OCI-LY1 (cell line): Measurements from ENCODE around the gene TMEM175.

Experiments
- EZH2 ChIP-seq: fragments of 200-600 bp; sonication (generic), shearing (Covaris generic); IDR thresholded peaks from 2 replicates; pipeline ENCODE4 v1.8.0; 2017; ENCODE audit warnings: borderline replicate concordance, mixed run types, mild to moderate bottlenecking, antibody characterized with exemption, low read length, moderate library complexity, mixed read lengths
- TF ChIP-seq, protein P1 (sequence below): fragments of 200-600 bp; sonication (generic), shearing (Covaris generic); IDR thresholded peaks from 2 replicates; pipeline ENCODE4 v1.5.1; 2017; ENCODE audit warnings: mild to moderate bottlenecking, antibody characterized with exemption, low read length, moderate library complexity, mixed read lengths

DNA sequence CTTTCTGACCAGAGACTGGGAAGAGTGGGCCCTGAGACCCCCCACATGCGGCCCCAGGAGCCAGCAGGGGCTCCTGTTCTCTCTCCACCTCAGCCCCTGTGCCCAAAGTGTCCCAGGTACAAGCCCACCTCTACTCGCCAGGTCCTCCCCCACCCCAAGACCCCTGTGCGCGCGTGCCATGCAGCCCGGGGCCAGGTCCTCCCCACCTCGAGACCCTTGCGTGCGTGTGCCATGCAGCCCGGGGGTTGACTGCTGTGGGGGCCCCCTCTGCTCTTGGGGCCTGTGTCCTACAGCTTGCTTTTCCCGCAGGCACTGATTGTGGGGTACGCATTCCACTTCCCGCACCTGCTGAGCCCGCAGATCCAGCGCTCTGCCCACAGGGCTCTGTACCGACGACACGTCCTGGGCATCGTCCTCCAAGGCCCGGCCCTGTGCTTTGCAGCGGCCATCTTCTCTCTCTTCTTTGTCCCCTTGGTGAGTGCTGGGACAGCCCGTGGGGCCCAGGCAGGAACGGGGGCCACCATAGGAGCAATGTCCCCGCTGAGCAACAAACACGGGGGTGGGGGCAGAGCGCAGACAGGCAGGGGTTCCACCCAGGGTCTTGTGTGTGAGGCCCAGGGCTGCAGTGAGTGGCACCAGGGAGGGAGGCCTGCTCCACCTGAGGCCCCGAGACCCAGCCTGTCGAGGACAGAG, 20.8 kb downstream of the TMEM175 start:
- TF ChIP-seq EZH2 = no peak
- TF ChIP-seq, protein P1, sequence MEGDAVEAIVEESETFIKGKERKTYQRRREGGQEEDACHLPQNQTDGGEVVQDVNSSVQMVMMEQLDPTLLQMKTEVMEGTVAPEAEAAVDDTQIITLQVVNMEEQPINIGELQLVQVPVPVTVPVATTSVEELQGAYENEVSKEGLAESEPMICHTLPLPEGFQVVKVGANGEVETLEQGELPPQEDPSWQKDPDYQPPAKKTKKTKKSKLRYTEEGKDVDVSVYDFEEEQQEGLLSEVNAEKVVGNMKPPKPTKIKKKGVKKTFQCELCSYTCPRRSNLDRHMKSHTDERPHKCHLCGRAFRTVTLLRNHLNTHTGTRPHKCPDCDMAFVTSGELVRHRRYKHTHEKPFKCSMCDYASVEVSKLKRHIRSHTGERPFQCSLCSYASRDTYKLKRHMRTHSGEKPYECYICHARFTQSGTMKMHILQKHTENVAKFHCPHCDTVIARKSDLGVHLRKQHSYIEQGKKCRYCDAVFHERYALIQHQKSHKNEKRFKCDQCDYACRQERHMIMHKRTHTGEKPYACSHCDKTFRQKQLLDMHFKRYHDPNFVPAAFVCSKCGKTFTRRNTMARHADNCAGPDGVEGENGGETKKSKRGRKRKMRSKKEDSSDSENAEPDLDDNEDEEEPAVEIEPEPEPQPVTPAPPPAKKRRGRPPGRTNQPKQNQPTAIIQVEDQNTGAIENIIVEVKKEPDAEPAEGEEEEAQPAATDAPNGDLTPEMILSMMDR = no peak
